A673 (cell line): ENCODE data around the gene TRPM6.

ENCODE experiments used
- CTCF ChIP-seq: fragments of 300-800, 200-600 bp; sonication (generic); conservative IDR thresholded peaks from 2 replicates; pipeline ENCODE4 v1.5.1; 2017; ENCODE audit warnings: low read depth, mild to moderate bottlenecking, antibody characterized with exemption, low read length, moderate library complexity, mixed read lengths
- EZH2 ChIP-seq: fragments of 200-600 bp; sonication (generic); IDR thresholded peaks from 2 replicates; pipeline ENCODE4 v1.6.1; 2017; ENCODE audit warnings: borderline replicate concordance, low read depth, mild to moderate bottlenecking, mixed read lengths, antibody characterized with exemption, low read length; ENCODE audit not compliant: poor library complexity, severe bottlenecking

- TF ChIP-seq CTCF: no peak
- no peak for TF ChIP-seq EZH2
Observed at GRCh38 chr9:74681906-74682305, 205.8 kb downstream of the TRPM6 start.
